Middle frontal gyrus (tissue), 1 donor: ENCODE results near the gene PRR3.

Experiments
- DNase-seq: peaks from one replicate; pipeline ENCODE4 v3.0.0-alpha.2; 2015; ENCODE audit warnings: low spot score; ENCODE audit errors: extremely low spot score

PRR3 gene

GRCh38 chr6:30611856-30612194 is 54.7 kb downstream of the PRR3 start:
- no peak for DNase-seq

DNA sequence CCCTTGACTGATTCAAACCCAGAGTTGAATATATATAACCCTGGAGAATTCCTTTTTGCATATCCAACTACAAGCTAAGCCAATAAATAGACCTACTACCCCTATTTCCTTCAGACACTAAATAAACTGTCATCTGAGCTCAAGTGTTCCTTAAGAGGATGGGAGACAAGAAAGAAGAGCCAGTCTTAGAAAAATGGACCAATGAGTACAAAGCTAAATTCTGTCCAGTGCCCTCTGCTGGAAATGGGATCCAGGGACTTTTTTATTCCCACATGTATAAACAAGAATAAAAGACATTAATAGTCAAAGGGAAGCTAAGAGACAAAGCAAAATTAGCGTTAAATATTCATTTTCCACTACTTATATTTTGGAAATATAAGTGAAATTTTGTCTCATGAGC is 55.1 kb downstream of the PRR3 start:
- no peak for DNase-seq

DNA sequence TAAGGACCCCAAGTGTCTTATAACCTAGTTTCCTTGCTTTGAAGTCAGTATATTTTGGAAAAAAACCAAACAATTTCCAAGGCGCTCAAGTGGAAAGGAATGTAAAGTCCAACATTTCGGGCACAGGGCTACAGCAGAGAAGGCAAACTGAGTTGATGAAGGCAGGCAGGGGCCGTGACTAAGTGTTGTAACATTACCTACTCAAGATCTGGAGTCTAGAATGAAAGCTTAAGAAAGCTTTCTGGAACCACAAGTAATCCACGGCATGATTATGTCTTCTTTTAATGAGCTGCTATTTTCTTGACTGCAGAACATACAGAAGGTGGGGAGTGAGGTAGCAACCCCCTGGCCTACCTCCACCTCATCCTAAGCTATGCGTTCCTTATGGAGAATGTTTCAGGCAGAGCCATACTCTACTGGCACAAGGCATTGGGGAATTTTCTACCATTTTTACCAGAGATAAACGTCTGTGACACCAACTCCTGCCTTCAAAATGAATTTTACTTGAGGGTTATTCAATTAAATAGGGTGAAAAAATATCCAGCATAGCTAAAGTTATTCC is 55.7 kb downstream of the PRR3 start:
- no peak for DNase-seq
